Epithelial cell of esophagus (primary cell): Measurements from ENCODE around the gene HK1.

Source experiments
- DNase-seq: peaks from one replicate; pipeline ENCODE4 v3.0.0; 2010; ENCODE audit warnings: low read depth
- H3K4me3 ChIP-seq: 2 replicates; pipeline ENCODE4 v1.5.1; 2011; ENCODE audit warnings: mild to moderate bottlenecking, low read length, control low read depth
- CTCF ChIP-seq: IDR thresholded peaks from 2 replicates; pipeline ENCODE4 v1.5.1; 2011; ENCODE audit warnings: low read depth, mild to moderate bottlenecking, low read length, control low read depth, inconsistent platforms; ENCODE audit not compliant: insufficient read depth; ENCODE audit errors: missing control alignments

The HK1 gene

GRCh38 chr10:69401416-69401815 is 123.1 kb downstream of the HK1 start:
- no peak for DNase-seq
- TF ChIP-seq CTCF, result no peak
- no peak overlapping the region for H3K4me3 ChIP-seq

GRCh38 chr10:69402386-69402785 is 124.1 kb downstream of the HK1 start:
- no peak overlapping the region for H3K4me3 ChIP-seq
- DNase-seq, result no peak
- no peak for TF ChIP-seq CTCF

GRCh38 chr10:69403066-69403465 is 124.8 kb downstream of the HK1 start:
- H3K4me3 ChIP-seq, result no peak overlapping the region
- no peak for DNase-seq
- no peak for TF ChIP-seq CTCF

GRCh38 chr10:69403519-69403918 is 125.2 kb downstream of the HK1 start:
- no peak overlapping the region for H3K4me3 ChIP-seq
- peak; percentile 53 for DNase-seq
- TF ChIP-seq CTCF, result no peak

GRCh38 chr10:69404786-69405185 is 126.5 kb downstream of the HK1 start:
- DNase-seq, result no peak
- H3K4me3 ChIP-seq, result no peak overlapping the region
- TF ChIP-seq CTCF, result no peak

- no peak overlapping the region for H3K4me3 ChIP-seq
- TF ChIP-seq CTCF, result no peak
- peak; percentile 40 for DNase-seq
These were observed 126.9 kb downstream of the HK1 start for GRCh38 chr10:69405221-69405620.

GRCh38 chr10:69406302-69406811 is 128.1 kb downstream of the HK1 start:
- DNase-seq, result peak; percentile 66
- no peak for TF ChIP-seq CTCF
- H3K4me3 ChIP-seq, result no peak overlapping the region
